LNCAP (cell line): ENCODE data around the gene BMPR2.

Experiments
- CTCF ChIP-seq: fragments of 450-650 bp; IDR thresholded peaks from 2 replicates; pipeline ENCODE4 v1.5.1; 2017; ENCODE audit warnings: mild to moderate bottlenecking

Gene BMPR2

GRCh38 chr2:202449344-202449743, 73.2 kb downstream of the BMPR2 start:
- TF ChIP-seq CTCF = no peak

- TF ChIP-seq CTCF = no peak
Measured at GRCh38 chr2:202450785-202451184, 74.7 kb downstream of the BMPR2 start.

- TF ChIP-seq CTCF = no peak
Measured at GRCh38 chr2:202452744-202453143, 76.6 kb downstream of the BMPR2 start.

- TF ChIP-seq CTCF = no peak
Measured at GRCh38 chr2:202454536-202454935, 78.4 kb downstream of the BMPR2 start.

DNA sequence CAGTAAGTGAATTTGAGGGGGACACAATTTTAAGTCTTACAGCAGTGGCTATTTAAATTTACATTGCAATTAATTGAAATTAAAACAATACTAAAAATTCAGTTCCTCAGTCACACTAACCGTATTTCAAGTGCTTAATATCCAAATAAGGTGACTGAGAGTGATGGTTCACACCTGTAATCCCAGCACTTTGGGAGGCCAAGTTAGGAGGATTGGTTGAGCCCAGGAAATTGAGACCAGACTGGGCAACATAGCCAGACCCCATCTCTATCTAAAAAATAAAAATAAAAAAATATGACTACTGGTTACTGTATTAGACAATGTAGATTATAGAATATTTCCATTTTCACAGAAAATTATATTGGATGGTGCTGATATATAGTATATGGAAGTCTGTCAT, 79.0 kb downstream of the BMPR2 start:
- no peak for TF ChIP-seq CTCF

DNA sequence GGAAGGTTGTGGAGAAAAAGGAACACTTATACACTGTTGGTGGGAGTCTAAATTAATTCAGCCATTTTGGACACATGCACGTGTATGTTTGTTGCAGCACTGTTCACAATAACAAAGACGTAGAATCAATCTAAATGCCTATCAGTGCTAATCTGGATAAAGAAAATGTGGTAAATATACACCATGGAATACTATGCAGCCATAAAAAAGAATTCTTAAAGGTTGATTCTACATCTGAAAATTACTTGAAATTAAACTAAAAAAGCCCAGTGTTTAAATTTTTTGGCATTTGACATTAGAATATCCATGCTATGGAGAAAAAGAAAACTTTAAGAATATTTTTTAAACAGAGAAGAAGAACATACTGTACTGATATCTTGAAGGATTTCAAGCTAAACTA, 84.0 kb downstream of the BMPR2 start:
- TF ChIP-seq CTCF = no peak

DNA sequence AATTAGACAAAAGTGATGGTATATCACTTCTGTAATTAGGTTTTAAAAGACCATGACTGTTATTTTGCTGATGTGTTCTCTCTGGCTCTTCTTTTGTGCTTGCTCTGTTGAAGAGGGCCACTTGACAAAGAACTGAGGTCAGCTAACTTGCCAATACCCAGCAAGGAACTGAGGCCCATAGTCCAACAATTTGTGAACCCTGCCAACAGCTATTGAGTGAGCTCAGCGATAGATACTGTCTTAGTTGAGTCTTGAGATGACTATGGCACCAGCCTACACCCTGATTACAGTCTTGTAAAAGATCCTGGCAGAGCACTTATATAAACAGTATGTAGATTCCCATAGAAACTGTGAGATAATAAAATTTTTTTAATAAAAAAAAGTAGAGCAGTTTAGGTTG, 103.0 kb downstream of the BMPR2 start:
- no peak for TF ChIP-seq CTCF

GRCh38 chr2:202479610-202480009, 103.5 kb downstream of the BMPR2 start:
- no peak for TF ChIP-seq CTCF
